Adipocyte (in vitro differentiated cells): ENCODE results near the gene SNAPC4.
"Not testable (repeated sequence)": the region's sequence is repeated elsewhere in the genome, so short reads cannot be mapped to it uniquely, and the experiment has no call there.

ENCODE experiments used
- DNase-seq: peaks from one replicate; pipeline ENCODE4 v3.0.0-alpha.2; 2015; ENCODE audit warnings: low read depth
- H3K27me3 ChIP-seq: replicated peaks from 2 replicates; pipeline ENCODE4 v1.7.0; 2013; ENCODE audit warnings: mild to moderate bottlenecking, low read length, moderate library complexity; ENCODE audit not compliant: control insufficient read depth, insufficient read depth
- H3K36me3 ChIP-seq: 2 replicates; pipeline ENCODE4 v1.7.0; 2013; ENCODE audit warnings: low read length, mild to moderate bottlenecking, moderate library complexity; ENCODE audit not compliant: control insufficient read depth, insufficient read depth, severe bottlenecking
- H3K4me1 ChIP-seq: 2 replicates; pipeline ENCODE4 v1.7.0; 2013; ENCODE audit warnings: mild to moderate bottlenecking, low read length, moderate library complexity; ENCODE audit not compliant: control insufficient read depth, insufficient read depth
- H3K4me3 ChIP-seq: 2 replicates; pipeline ENCODE4 v1.7.0; 2013; ENCODE audit warnings: mild to moderate bottlenecking, low read length, moderate library complexity
- H3K9ac ChIP-seq: 2 replicates; pipeline ENCODE4 v1.7.0; 2013; ENCODE audit warnings: mild to moderate bottlenecking, low read length, moderate library complexity
- H3K9me3 ChIP-seq: 2 replicates; pipeline ENCODE4 v1.7.0; 2013; ENCODE audit warnings: mild to moderate bottlenecking, low read length, moderate library complexity; ENCODE audit not compliant: control insufficient read depth

Gene SNAPC4

GRCh38 chr9:136418182-136419091 lies 18.5 kb upstream of the SNAPC4 start:
- no peak overlapping the region for H3K4me3 ChIP-seq
- no peak for DNase-seq
- H3K36me3 ChIP-seq, result peaks cover 95% of the 10 kb centered on the region
- H3K9ac ChIP-seq, result no peak overlapping the region
- no peaks in the 10 kb centered on the region for H3K27me3 ChIP-seq
- H3K9me3 ChIP-seq, result no peaks in the 10 kb centered on the region
- no peaks in the 10 kb centered on the region for H3K4me1 ChIP-seq

- DNase-seq, result no peak
- Histone ChIP-seq H3K9me3 (no peaks in the 10 kb centered on the region), H3K4me1 (peaks cover 10% of the 10 kb centered on the region), H3K4me3 (no peak overlapping the region), H3K36me3 (peaks cover 93% of the 10 kb centered on the region), H3K27me3 (no peaks in the 10 kb centered on the region), H3K9ac (no peak overlapping the region)
Observed at GRCh38 chr9:136416914-136417313, 16.9 kb upstream of the SNAPC4 start.

GRCh38 chr9:136416427-136416826 lies 16.5 kb upstream of the SNAPC4 start:
- no peak for DNase-seq
- Histone ChIP-seq H3K9me3 (no peaks in the 10 kb centered on the region), H3K9ac (no peak overlapping the region), H3K36me3 (peaks cover 89% of the 10 kb centered on the region), H3K4me3 (no peak overlapping the region), H3K4me1 (peaks cover 15% of the 10 kb centered on the region), H3K27me3 (no peaks in the 10 kb centered on the region)

GRCh38 chr9:136412962-136413361 lies 13.0 kb upstream of the SNAPC4 start:
- H3K9me3 ChIP-seq, result no peaks in the 10 kb centered on the region
- H3K36me3 ChIP-seq, result peaks cover 57% of the 10 kb centered on the region
- DNase-seq, result no peak

GRCh38 chr9:136411378-136411777 lies 11.4 kb upstream of the SNAPC4 start:
- no peaks in the 10 kb centered on the region for H3K9me3 ChIP-seq
- H3K9ac ChIP-seq, result peak overlapping the region; percentile 97
- peak overlapping the region; percentile 98 for H3K4me3 ChIP-seq
- H3K4me1 ChIP-seq, result peaks cover 30% of the 10 kb centered on the region
- H3K36me3 ChIP-seq, result peaks cover 54% of the 10 kb centered on the region
- peak; percentile 10 for DNase-seq
- no peaks in the 10 kb centered on the region for H3K27me3 ChIP-seq

More at GRCh38 chr9:136412962-136413361, 13.0 kb upstream of the SNAPC4 start:
- H3K4me3 ChIP-seq, result no peak overlapping the region
- no peaks in the 10 kb centered on the region for H3K27me3 ChIP-seq
- H3K4me1 ChIP-seq, result peaks cover 30% of the 10 kb centered on the region
- no peak overlapping the region for H3K9ac ChIP-seq

- no peaks in the 10 kb centered on the region for H3K27me3 ChIP-seq
- peak within 1 kb of the TSS; percentile 97 for H3K9ac ChIP-seq
- peak within 1 kb of the TSS; percentile 98 for H3K4me3 ChIP-seq
- H3K9me3 ChIP-seq, result no peaks in the 10 kb centered on the region
- DNase-seq, result peak; percentile 98
- H3K4me1 ChIP-seq, result peaks cover 30% of the 10 kb centered on the region
- H3K36me3 ChIP-seq, result peaks cover 52% of the 10 kb centered on the region
Observed at GRCh38 chr9:136410500-136411287, 10.7 kb upstream of the SNAPC4 start, which contains the start of the genes ENTR1 and PMPCA. Gene ENTR1, minus strand, starts transcription at chr9:136410614. Its CDS starts 217 bp downstream, at chr9:136410397. Gene PMPCA, plus strand, starts transcription at chr9:136410658. Its CDS starts 11 bp downstream, at chr9:136410669.

GRCh38 chr9:136409557-136410455 lies 9.8 kb upstream of the SNAPC4 start:
- Histone ChIP-seq H3K9me3 (no peaks in the 10 kb centered on the region), H3K9ac (peak overlapping the region; percentile 88), H3K27me3 (no peaks in the 10 kb centered on the region), H3K36me3 (peaks cover 53% of the 10 kb centered on the region), H3K4me1 (peaks cover 30% of the 10 kb centered on the region), H3K4me3 (peak overlapping the region; percentile 98)
- peak; percentile 61 for DNase-seq

GRCh38 chr9:136407911-136408310 lies 7.9 kb upstream of the SNAPC4 start:
- Histone ChIP-seq H3K27me3 (no peaks in the 10 kb centered on the region), H3K4me1 (peaks cover 26% of the 10 kb centered on the region), H3K9ac (no peak overlapping the region), H3K9me3 (no peaks in the 10 kb centered on the region), H3K4me3 (no peak overlapping the region), H3K36me3 (peaks cover 49% of the 10 kb centered on the region)
- no peak for DNase-seq

GRCh38 chr9:136407061-136407460 lies 7.1 kb upstream of the SNAPC4 start:
- H3K9me3 ChIP-seq, H3K27me3 ChIP-seq, DNase-seq, H3K4me3 ChIP-seq, H3K9ac ChIP-seq: not testable (repeated sequence)
- Histone ChIP-seq H3K36me3 (peaks cover 47% of the 10 kb centered on the region), H3K4me1 (peaks cover 21% of the 10 kb centered on the region)

- DNase-seq, result not testable (repeated sequence)
Observed at GRCh38 chr9:136405904-136406303, 5.9 kb upstream of the SNAPC4 start.

More at GRCh38 chr9:136405904-136406303, 5.9 kb upstream of the SNAPC4 start:
- H3K9ac ChIP-seq, H3K9me3 ChIP-seq, H3K4me3 ChIP-seq, H3K27me3 ChIP-seq: not testable (repeated sequence)
- Histone ChIP-seq H3K4me1 (peaks cover 11% of the 10 kb centered on the region), H3K36me3 (peaks cover 55% of the 10 kb centered on the region)
